Caco-2 (cell line): ENCODE measurements around the gene ITPRIPL1. TPM values are rescaled to one million over a fixed set of nuclear protein-coding genes. Genes with fewer than 3 reads are reported as not detected.

Experiments used
- BruUV-seq: library from RNA; stranded (reverse); fragments of 400-500 nt; replicated peaks from 2 replicates; lab custom pipeline; 2021; lab: Mats Ljungman, UMichigan
- CTCF ChIA-PET: fragments of 300-600 bp; sonication (Branson Sonifier 250); formaldehyde crosslinking; loops from one replicate; lab custom pipeline; 2022; ENCODE audit warnings: antibody characterized with exemption; lab: Charles Lee
- POLR2A ChIA-PET: fragments of 300-600 bp; sonication (Branson Sonifier 250); formaldehyde crosslinking; loops from one replicate; lab custom pipeline; 2022; ENCODE audit warnings: antibody characterized with exemption; lab: Charles Lee
- DNase-seq, 2 experiments: peaks; one replicate each; pipeline versions ENCODE4 v3.0.0 to v3.0.0-alpha.2; 2020 to 2022
- H3K27me3 ChIP-seq: replicated peaks from 2 replicates; pipeline ENCODE4 v1.6.0; 2011; ENCODE audit warnings: low read length; ENCODE audit not compliant: control insufficient read depth, insufficient read depth
- H3K36me3 ChIP-seq: 2 replicates; pipeline ENCODE4 v1.5.1; 2011; ENCODE audit warnings: low read length; ENCODE audit not compliant: control insufficient read depth, insufficient read depth
- H3K4me1 ChIP-seq: fragments of 250-450 bp; sonication (Bioruptor Pico); 2 replicates; pipeline ENCODE4 v1.5.1; 2020; ENCODE audit warnings: mild to moderate bottlenecking
- H3K4me3 ChIP-seq: 2 replicates; pipeline ENCODE4 v1.5.1; 2011; ENCODE audit warnings: low read depth, mild to moderate bottlenecking, control low read depth, low read length
- H3K9me3 ChIP-seq: fragments of 250-450 bp; sonication (Bioruptor Pico); 2 replicates; pipeline ENCODE4 v1.5.1; 2020; ENCODE audit warnings: mild to moderate bottlenecking, moderate library complexity
- H3K27ac Mint-ChIP-seq: one replicate; pipeline ENCODE4 v1.8.0; 2022; ENCODE audit warnings: mixed read lengths; ENCODE audit not compliant: unreplicated experiment
- H3K27me3 Mint-ChIP-seq: one replicate; pipeline ENCODE4 v1.8.0; 2022; ENCODE audit warnings: mixed read lengths; ENCODE audit not compliant: insufficient read depth, unreplicated experiment
- H3K36me3 Mint-ChIP-seq: one replicate; pipeline ENCODE4 v1.8.0; 2022; ENCODE audit warnings: mild to moderate bottlenecking, mixed read lengths; ENCODE audit not compliant: insufficient read depth, unreplicated experiment
- H3K4me1 Mint-ChIP-seq: one replicate; pipeline ENCODE4 v1.8.0; 2022; ENCODE audit warnings: low read depth, mixed read lengths; ENCODE audit not compliant: unreplicated experiment
- H3K4me3 Mint-ChIP-seq: one replicate; pipeline ENCODE4 v1.8.0; 2022; ENCODE audit warnings: mild to moderate bottlenecking, moderate library complexity, mixed read lengths; ENCODE audit not compliant: unreplicated experiment
- H3K9me3 Mint-ChIP-seq: one replicate; pipeline ENCODE4 v1.8.0; 2022; ENCODE audit warnings: mixed read lengths; ENCODE audit not compliant: unreplicated experiment
- intact Hi-C: fragments of 100-400 bp; cut with micrococcal nuclease; formaldehyde crosslinking; loops from one replicate; pipeline ENCODE4 v1.10.0; 2022; ENCODE audit not compliant: unreplicated experiment
- total RNA-seq: library from RNA; stranded (reverse); gene quantifications from 2 replicates; pipeline ENCODE4 v1.2.3, GENCODE V29; 2022
- TF ChIP-seq, protein P1 (sequence below), 2 experiments: fragments of 200-600 bp in 1 of 2; IDR thresholded peaks; 1 replicate in 1 of 2; 2 replicates in 1 of 2; pipeline versions ENCODE4 v1.5.1 to v1.8.0; 2011 to 2022; ENCODE audit warnings: antibody characterized with exemption in 1 of 2, control low read depth in 1 of 2, inconsistent platforms in 1 of 2, low read depth in 1 of 2, low read length in 1 of 2, mild to moderate bottlenecking in 1 of 2, moderate library complexity in 1 of 2; ENCODE audit not compliant: insufficient read depth in 1 of 2, severe bottlenecking in 1 of 2, unreplicated experiment in 1 of 2

Gene ITPRIPL1
- total RNA-seq, 1 experiment from 2014 or later: 1.9 TPM

DNA sequence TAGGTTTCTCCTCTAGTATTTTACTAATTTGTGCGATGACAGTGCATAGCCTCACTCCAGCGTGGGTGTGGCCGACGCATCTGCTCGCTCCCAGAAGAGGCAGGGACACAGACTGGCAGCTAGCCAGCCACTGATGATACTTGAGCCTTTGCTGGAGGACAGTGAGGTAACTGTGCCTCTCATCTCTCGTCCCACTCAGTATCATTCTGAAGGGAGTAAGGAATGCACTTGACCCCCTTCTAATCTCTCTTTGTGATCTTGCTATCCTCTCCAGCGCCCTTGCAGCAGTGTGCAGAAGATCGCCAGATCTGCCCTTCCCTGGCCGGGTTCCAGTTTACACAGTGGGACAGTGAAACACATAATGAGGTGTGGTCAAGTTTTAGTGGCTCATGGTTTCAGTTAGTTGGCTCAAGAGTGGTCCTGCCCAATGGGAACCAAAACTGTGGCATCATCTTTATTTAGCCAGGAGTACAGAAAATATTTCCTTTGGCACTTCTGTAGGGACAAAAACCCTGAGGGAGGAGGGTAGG is 28.0 kb downstream of the ITPRIPL1 start:
- Mint-ChIP-seq H3K27me3 (no peaks in the 10 kb centered on the region), H3K36me3 (peaks cover 35% of the 10 kb centered on the region), H3K9me3 (no peaks in the 10 kb centered on the region), H3K27ac (no peak overlapping the region), H3K4me3 (no peak overlapping the region), H3K4me1 (no peaks in the 10 kb centered on the region)
- ChIA-PET POLR2A (no interaction called here), CTCF (no interaction called here)
- DNase-seq: no peak
- intact Hi-C loops: no loop called here
- H3K36me3 ChIP-seq: peaks cover 3% of the 10 kb centered on the region; the same call in 1 of the 2 replicates
- no TSS peak for BruUV-seq
- H3K9me3 ChIP-seq: no peaks in the 10 kb centered on the region
- H3K27me3 ChIP-seq: no peaks in the 10 kb centered on the region
- TF ChIP-seq, protein P1, sequence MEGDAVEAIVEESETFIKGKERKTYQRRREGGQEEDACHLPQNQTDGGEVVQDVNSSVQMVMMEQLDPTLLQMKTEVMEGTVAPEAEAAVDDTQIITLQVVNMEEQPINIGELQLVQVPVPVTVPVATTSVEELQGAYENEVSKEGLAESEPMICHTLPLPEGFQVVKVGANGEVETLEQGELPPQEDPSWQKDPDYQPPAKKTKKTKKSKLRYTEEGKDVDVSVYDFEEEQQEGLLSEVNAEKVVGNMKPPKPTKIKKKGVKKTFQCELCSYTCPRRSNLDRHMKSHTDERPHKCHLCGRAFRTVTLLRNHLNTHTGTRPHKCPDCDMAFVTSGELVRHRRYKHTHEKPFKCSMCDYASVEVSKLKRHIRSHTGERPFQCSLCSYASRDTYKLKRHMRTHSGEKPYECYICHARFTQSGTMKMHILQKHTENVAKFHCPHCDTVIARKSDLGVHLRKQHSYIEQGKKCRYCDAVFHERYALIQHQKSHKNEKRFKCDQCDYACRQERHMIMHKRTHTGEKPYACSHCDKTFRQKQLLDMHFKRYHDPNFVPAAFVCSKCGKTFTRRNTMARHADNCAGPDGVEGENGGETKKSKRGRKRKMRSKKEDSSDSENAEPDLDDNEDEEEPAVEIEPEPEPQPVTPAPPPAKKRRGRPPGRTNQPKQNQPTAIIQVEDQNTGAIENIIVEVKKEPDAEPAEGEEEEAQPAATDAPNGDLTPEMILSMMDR (IDR thresholded peaks at IDR 0.05; ENCODE audit: insufficient read depth in 1 of 2, low read depth in 1 of 2, low read length in 1 of 2, severe bottlenecking in 1 of 2, unreplicated experiment in 1 of 2): no peak
- no peak overlapping the region for H3K4me3 ChIP-seq
- H3K4me1 ChIP-seq: no peaks in the 10 kb centered on the region

DNA sequence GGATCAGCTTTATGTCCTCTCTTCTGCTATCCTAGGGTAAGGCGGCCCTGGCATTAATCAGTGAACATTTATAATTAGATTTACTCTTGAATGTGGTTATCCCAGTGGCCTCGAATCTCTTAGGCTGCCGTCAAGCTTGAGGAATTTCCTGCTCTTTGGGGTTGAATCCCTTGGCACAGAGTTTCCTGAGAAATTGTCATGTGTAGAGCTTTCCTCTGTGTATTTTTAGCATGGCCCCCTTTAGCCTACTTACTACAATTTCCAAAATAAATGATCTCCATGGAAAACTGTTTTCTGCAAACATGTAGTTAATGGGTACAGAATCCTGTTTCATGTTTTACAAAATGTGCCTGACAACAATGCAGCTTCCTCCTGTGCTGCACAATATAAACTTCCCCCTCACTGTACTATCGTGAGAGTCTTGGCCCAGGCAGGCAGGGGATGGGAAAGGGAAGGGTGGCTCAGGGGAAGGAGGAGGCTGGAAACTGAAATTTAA is 28.5 kb downstream of the ITPRIPL1 start:
- TF ChIP-seq, protein P1 (IDR thresholded peaks at IDR 0.05; ENCODE audit: insufficient read depth in 1 of 2, low read depth in 1 of 2, low read length in 1 of 2, severe bottlenecking in 1 of 2, unreplicated experiment in 1 of 2): no peak
- no TSS peak for BruUV-seq
- Histone ChIP-seq H3K9me3 (no peaks in the 10 kb centered on the region), H3K27me3 (no peaks in the 10 kb centered on the region), H3K4me1 (no peaks in the 10 kb centered on the region), H3K36me3 (peaks cover 3% of the 10 kb centered on the region; the same call in 1 of the 2 replicates), H3K4me3 (no peak overlapping the region)
- POLR2A ChIA-PET: no interaction called here
- Mint-ChIP-seq H3K4me1 (no peaks in the 10 kb centered on the region), H3K27ac (no peak overlapping the region), H3K36me3 (peaks cover 35% of the 10 kb centered on the region), H3K27me3 (no peaks in the 10 kb centered on the region), H3K4me3 (no peak overlapping the region), H3K9me3 (no peaks in the 10 kb centered on the region)
- DNase-seq: no peak
- CTCF ChIA-PET: interaction anchor here (0.5 kb wide), 1 partner anchor 13 kb away, joined by 3 read pairs; no protein-coding TSS in a partner anchor
- intact Hi-C loops: no loop called here

DNA sequence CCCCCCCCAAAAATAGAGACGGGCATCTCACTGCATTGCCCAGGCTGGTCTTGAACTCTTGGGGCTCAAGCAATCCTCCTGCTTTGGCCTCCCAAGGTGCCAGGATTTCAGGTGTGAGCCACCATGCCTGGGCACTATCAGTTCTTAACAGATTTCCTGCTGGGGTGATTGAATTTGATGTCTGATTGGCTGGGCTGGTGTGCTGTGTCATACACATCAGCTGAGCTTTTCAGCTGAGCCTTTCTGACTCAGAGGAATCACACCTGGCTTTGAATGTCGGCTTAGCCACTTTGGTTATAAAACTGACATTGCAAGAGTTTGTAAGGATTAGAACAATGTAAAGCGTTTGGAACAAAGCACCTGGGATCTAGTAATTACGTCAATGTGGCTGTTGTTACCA is 29.4 kb downstream of the ITPRIPL1 start:
- Mint-ChIP-seq H3K4me1 (no peaks in the 10 kb centered on the region), H3K36me3 (peaks cover 43% of the 10 kb centered on the region), H3K9me3 (no peaks in the 10 kb centered on the region), H3K27ac (no peak overlapping the region), H3K27me3 (no peaks in the 10 kb centered on the region), H3K4me3 (no peak overlapping the region)
- Histone ChIP-seq H3K4me3 (no peak overlapping the region), H3K4me1 (no peaks in the 10 kb centered on the region), H3K36me3 (peaks cover 3% of the 10 kb centered on the region; the same call in 1 of the 2 replicates), H3K9me3 (no peaks in the 10 kb centered on the region), H3K27me3 (no peaks in the 10 kb centered on the region)
- no peak for DNase-seq
- ChIA-PET POLR2A (no interaction called here), CTCF (no interaction called here)
- intact Hi-C loops: no loop called here
- TF ChIP-seq, protein P1 (IDR thresholded peaks at IDR 0.05; ENCODE audit: insufficient read depth in 1 of 2, low read depth in 1 of 2, low read length in 1 of 2, severe bottlenecking in 1 of 2, unreplicated experiment in 1 of 2): no peak
- BruUV-seq: no TSS peak
